Vagina (tissue), 2 donors: ENCODE results near the gene DGKH. TPM values are rescaled to one million over a fixed set of nuclear protein-coding genes. Genes with fewer than 3 reads are reported as not detected.
"Not testable (repeated sequence)": the region's sequence is repeated elsewhere in the genome, so short reads cannot be mapped to it uniquely, and the experiment has no call there.

Experiments used
- DNase-seq, 2 donors: peaks; one replicate each; pipeline ENCODE4 v3.0.0-alpha.2; 2017; ENCODE audit errors: extremely low spot score in 2 of 2
- H3K27ac ChIP-seq: fragments of 200-600 bp; sonication (generic); one replicate; pipeline ENCODE4 v1.5.1; 2019
- H3K27me3 ChIP-seq: fragments of 200-600 bp; sonication (generic); one replicate; pipeline ENCODE4 v1.5.1; 2019
- H3K36me3 ChIP-seq, 2 donors: fragments of 200-600 bp; sonication (generic); one replicate each; pipeline ENCODE4 v1.5.1; 2017 to 2019
- H3K4me1 ChIP-seq: fragments of 200-600 bp; sonication (generic); one replicate; pipeline ENCODE4 v1.5.1; 2019
- H3K4me3 ChIP-seq, 2 donors: fragments of 200-600 bp; sonication (generic); 1 replicate in 1 of 2; 2 replicates in 1 of 2; pipeline ENCODE4 v1.5.1; 2016 to 2019
- H3K9me3 ChIP-seq: fragments of 200-600 bp; sonication (generic); one replicate; pipeline ENCODE4 v1.5.1; 2019
- POLR2A ChIP-seq, 2 donors: fragments of 450-650 bp; IDR thresholded peaks; one replicate each; pipeline ENCODE4 v1.6.1; 2017; ENCODE audit warnings: antibody characterized with exemption in 2 of 2, mild to moderate bottlenecking in 2 of 2, moderate library complexity in 2 of 2
- POLR2AphosphoS5 ChIP-seq, 2 donors: sonication (generic); formaldehyde crosslinking; IDR thresholded peaks; one replicate each; pipeline ENCODE4 v1.9.0; 2017; ENCODE audit warnings: antibody characterized with exemption in 2 of 2, mild to moderate bottlenecking in 2 of 2, low read depth in 1 of 2; ENCODE audit not compliant: insufficient read depth in 1 of 2
- intact Hi-C: fragments of 100-400 bp; cut with DNase I; formaldehyde crosslinking; loops from one replicate; pipeline ENCODE4 v1.15.1; 2023
- total RNA-seq: library from RNA; depleted of rRNA; stranded (reverse); fragments of >200 nt; gene quantifications from one replicate; pipeline ENCODE4 v1.2.3, GENCODE V29; 2016
- TF ChIP-seq, protein P1 (sequence below), 3 experiments: fragments of 450-650 bp in 2 of 3; fragments of 200-600 bp in 1 of 3; sonication (generic) in 1 of 3; IDR thresholded peaks; one replicate each; pipeline ENCODE4 v1.5.1; 2017 to 2019; ENCODE audit warnings: antibody characterized with exemption in 3 of 3, mild to moderate bottlenecking in 2 of 3, moderate library complexity in 2 of 3

DGKH gene
- total RNA-seq, 1 donor from 2014 or later: 29.7 TPM

DNA sequence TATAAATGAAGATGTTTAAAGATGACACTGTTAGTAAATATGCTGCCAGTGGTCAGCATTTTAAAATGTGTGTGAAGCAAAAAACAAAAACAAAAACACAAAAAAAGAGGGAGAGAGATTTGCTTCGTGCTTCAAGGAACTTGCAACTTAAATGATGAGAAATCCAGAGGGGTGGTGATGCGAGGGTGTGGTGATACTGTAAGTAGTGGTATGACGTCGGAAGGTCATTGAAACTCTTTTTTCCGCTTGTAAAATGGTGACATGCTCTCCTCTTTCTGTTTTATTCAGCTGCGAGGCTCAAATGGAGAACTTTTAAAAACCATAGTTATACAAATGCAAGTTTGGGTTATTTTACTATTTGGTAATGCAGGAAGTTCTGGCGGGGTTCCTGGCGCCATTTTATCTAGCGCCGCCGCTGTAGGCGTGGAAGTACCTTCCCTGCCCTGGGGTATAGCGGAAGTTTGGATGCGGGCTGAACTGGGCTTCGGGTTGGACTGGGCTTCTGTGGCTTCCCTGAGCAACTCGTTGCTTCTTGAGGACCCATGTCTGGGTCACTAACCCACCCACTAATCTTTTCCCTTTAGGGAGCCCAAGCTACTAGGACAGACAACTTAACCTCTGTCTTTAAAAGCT lies 34.8 kb downstream of the DGKH start:
- no peak overlapping the region for H3K4me3 ChIP-seq
- no peaks in the 10 kb centered on the region for H3K27me3 ChIP-seq
- intact Hi-C loops: no loop called here
- no peak for TF ChIP-seq POLR2AphosphoS5 (IDR thresholded peaks at IDR 0.05; ENCODE audit: insufficient read depth in 1 of 2, low read depth in 1 of 2)
- TF ChIP-seq, protein P1, sequence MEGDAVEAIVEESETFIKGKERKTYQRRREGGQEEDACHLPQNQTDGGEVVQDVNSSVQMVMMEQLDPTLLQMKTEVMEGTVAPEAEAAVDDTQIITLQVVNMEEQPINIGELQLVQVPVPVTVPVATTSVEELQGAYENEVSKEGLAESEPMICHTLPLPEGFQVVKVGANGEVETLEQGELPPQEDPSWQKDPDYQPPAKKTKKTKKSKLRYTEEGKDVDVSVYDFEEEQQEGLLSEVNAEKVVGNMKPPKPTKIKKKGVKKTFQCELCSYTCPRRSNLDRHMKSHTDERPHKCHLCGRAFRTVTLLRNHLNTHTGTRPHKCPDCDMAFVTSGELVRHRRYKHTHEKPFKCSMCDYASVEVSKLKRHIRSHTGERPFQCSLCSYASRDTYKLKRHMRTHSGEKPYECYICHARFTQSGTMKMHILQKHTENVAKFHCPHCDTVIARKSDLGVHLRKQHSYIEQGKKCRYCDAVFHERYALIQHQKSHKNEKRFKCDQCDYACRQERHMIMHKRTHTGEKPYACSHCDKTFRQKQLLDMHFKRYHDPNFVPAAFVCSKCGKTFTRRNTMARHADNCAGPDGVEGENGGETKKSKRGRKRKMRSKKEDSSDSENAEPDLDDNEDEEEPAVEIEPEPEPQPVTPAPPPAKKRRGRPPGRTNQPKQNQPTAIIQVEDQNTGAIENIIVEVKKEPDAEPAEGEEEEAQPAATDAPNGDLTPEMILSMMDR (IDR thresholded peaks at IDR 0.05): no peak
- TF ChIP-seq POLR2A (IDR thresholded peaks at IDR 0.05): no peak
- H3K4me1 ChIP-seq: no peaks in the 10 kb centered on the region
- DNase-seq: no peak
- H3K36me3 ChIP-seq: no peaks in the 10 kb centered on the region
- H3K27ac ChIP-seq: no peak overlapping the region
- no peaks in the 10 kb centered on the region for H3K9me3 ChIP-seq

DNA sequence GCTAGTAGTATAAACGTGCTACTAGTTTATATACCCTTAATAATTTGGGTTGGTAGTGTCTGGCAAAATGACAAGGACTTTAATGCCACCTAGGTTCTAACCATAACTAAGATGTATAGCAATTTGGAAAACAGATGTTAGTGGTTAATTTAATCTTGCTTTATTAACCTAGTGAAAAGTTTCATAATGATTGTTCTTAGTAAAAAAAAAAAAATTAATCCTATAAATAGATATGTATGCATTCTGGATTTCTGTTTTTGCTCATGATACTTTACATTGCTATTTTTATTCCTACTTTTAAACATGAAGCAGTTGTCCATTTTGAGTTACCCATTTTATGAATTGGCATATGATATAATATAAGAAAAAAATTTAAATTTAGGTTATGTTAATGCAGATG lies 36.3 kb downstream of the DGKH start:
- intact Hi-C loops: no loop called here

DNA sequence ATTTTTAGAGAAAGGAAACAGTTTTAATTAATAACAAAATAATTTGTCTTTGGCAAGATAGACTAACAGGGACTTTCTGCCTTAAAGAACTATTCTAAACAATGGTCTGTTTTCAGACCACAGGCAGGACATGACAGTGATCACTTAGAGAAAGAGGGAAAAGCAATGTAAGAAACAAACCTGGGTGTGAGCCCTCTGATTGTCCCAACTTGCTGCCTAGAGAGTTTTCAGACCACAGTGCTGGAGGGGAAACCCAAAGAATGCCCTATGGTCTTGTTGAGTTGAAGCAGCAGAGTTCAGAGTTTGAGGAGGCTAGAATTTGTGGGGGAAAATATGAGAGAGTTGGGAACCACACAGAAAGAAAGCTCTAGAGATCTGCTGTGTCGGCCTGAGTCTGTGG lies 38.1 kb downstream of the DGKH start:
- no peak for DNase-seq
- Histone ChIP-seq H3K27me3 (no peaks in the 10 kb centered on the region), H3K4me3 (no peak overlapping the region), H3K27ac (no peak overlapping the region), H3K9me3 (no peaks in the 10 kb centered on the region), H3K4me1 (no peaks in the 10 kb centered on the region), H3K36me3 (no peaks in the 10 kb centered on the region)
- TF ChIP-seq POLR2A (IDR thresholded peaks at IDR 0.05) (no peak), POLR2AphosphoS5 (IDR thresholded peaks at IDR 0.05; ENCODE audit: insufficient read depth in 1 of 2, low read depth in 1 of 2) (no peak)
- TF ChIP-seq, protein P1 (IDR thresholded peaks at IDR 0.05): no peak
- intact Hi-C loops: no loop called here

More for the DNA sequence above, 36.3 kb downstream of the DGKH start:
- DNase-seq: no peak
- H3K27me3 ChIP-seq: no peaks in the 10 kb centered on the region
- H3K36me3 ChIP-seq: no peaks in the 10 kb centered on the region
- no peaks in the 10 kb centered on the region for H3K9me3 ChIP-seq
- no peak for TF ChIP-seq POLR2A (IDR thresholded peaks at IDR 0.05)
- TF ChIP-seq POLR2AphosphoS5 (IDR thresholded peaks at IDR 0.05; ENCODE audit: insufficient read depth in 1 of 2, low read depth in 1 of 2): no peak
- no peak overlapping the region for H3K27ac ChIP-seq
- no peak overlapping the region for H3K4me3 ChIP-seq
- H3K4me1 ChIP-seq: no peaks in the 10 kb centered on the region

DNA sequence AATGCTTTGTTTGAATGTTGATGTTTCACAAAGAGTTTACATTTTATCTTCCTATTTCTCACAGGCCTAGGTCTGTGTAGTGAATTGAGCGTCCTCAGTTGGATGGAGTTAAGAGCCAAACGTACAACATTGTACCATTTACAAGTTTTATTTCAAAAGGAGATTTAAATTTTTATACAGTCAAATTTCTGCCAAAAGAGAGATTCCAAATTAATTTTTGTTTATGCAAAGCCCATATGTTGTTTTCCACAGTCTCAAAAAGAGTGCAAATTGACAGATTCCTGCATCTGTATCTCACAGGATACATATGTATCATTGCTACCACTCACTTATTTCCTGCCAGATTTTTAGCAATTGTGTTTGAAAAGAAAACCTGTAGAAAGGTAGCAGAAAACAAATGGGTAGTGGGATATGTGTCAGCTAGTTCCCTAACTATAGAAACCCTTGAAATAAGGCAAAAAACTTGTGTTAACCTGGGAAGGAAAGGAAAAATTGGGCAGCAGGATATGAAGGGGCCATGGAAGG lies 46.1 kb downstream of the DGKH start:
- intact Hi-C loops: no loop called here
- H3K9me3 ChIP-seq: no peaks in the 10 kb centered on the region
- no peaks in the 10 kb centered on the region for H3K4me1 ChIP-seq
- H3K4me3 ChIP-seq: no peak overlapping the region
- no peaks in the 10 kb centered on the region for H3K27me3 ChIP-seq
- no peaks in the 10 kb centered on the region for H3K36me3 ChIP-seq
- DNase-seq: no peak
- TF ChIP-seq POLR2A (IDR thresholded peaks at IDR 0.05) (no peak), POLR2AphosphoS5 (IDR thresholded peaks at IDR 0.05; ENCODE audit: insufficient read depth in 1 of 2, low read depth in 1 of 2) (no peak)
- TF ChIP-seq, protein P1 (IDR thresholded peaks at IDR 0.05): no peak
- no peak overlapping the region for H3K27ac ChIP-seq

DNA sequence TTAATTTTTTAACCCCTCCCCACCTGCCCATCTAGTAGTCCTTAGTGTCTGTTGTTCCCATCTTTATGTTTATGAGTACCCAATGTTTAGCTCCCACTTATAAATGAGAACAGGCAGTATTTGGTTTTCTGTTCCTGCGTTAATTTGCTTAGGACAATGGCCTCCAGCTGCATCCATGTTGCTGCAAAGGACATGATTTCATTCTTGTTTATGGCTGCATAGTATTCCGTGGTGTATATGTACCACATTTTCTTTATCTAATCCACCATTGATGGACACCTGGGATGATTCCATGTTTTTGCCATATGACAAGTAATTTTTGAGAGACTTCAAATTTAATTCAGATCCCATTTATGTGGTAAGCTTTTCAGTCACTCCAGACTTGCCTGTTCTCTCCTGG lies 47.8 kb downstream of the DGKH start:
- H3K9me3 ChIP-seq, H3K36me3 ChIP-seq, H3K27me3 ChIP-seq, H3K4me1 ChIP-seq, H3K27ac ChIP-seq, intact Hi-C loops, DNase-seq, H3K4me3 ChIP-seq: not testable (repeated sequence)

DNA sequence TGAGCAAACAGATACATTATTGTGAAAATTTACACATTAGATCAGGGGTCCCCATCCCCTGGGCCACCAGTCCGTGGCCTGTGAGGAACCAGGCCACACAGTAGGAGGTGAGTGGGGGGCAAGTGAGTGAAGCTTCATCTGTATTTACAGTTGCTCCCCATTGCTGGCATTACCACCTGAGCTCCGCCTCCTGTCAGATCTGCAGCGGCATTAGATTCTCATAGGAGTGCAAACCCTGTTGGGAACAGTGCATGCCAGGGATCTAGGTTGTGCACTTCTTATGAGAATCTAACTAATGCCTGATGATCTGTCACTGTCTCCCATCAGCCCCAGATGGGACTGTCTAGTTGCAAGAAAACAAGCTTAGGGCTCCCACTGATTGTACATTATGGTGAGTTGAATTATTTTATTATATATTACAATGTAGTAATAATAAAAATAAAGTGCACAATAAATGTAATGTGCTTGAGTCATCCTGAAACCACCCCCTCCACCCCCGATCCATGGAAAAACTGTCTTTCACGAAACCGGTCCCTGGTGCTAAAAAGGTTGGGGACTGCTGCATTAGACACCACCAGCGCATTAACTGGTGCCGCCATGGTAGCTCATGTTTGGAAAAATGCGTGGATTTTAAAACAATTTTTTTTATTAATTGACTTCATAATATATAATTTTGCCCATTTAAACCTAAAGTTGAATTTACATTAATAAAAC lies 51.7 kb downstream of the DGKH start:
- no peaks in the 10 kb centered on the region for H3K36me3 ChIP-seq
- H3K27me3 ChIP-seq: no peaks in the 10 kb centered on the region
- H3K4me3 ChIP-seq: no peak overlapping the region
- peaks cover 8% of the 10 kb centered on the region for H3K4me1 ChIP-seq
- no peak for DNase-seq
- no peak overlapping the region for H3K27ac ChIP-seq
- intact Hi-C loops: loop anchor here (10.0 kb wide), 1 partner anchor 435 kb away; no protein-coding TSS in a partner anchor
- TF ChIP-seq POLR2A (IDR thresholded peaks at IDR 0.05): no peak
- TF ChIP-seq, protein P1 (IDR thresholded peaks at IDR 0.05): no peak
- no peak for TF ChIP-seq POLR2AphosphoS5 (IDR thresholded peaks at IDR 0.05; ENCODE audit: insufficient read depth in 1 of 2, low read depth in 1 of 2)
- peaks cover 2% of the 10 kb centered on the region for H3K9me3 ChIP-seq
